IMR-90 (cell line): ENCODE measurements around the gene KHK. TPM values are rescaled to one million over a fixed set of nuclear protein-coding genes. Genes with fewer than 3 reads are reported as not detected.

Source experiments
- ATAC-seq: fragments of 200-7000 bp; cut with Tn5 transposase; 2 replicates; pipeline ENCODE4 v1.9.1; 2020; ENCODE audit warnings: low read depth, mild to moderate bottlenecking, moderate library complexity
- BruUV-seq: library from RNA; stranded (reverse); fragments of 400-500 nt; replicated peaks from 2 replicates; lab custom pipeline; 2021; lab: Mats Ljungman, UMichigan
- CTCF ChIA-PET: fragments of 300-600 bp; formaldehyde crosslinking; extraction: SDS; loops from one replicate; lab custom pipeline; 2021; ENCODE audit warnings: antibody characterized with exemption; lab: Yijun Ruan, JAX
- POLR2A ChIA-PET: fragments of 300-600 bp; sonication (Branson Sonifier 250); formaldehyde crosslinking; loops from one replicate; lab custom pipeline; 2022; ENCODE audit warnings: antibody characterized with exemption; ENCODE audit not compliant: unreplicated experiment; lab: Charles Lee
- DNase-seq: peaks from one replicate; pipeline ENCODE4 v3.0.0; 2013
- H2AFZ ChIP-seq: replicated peaks from 2 replicates; pipeline ENCODE3; 2013; ENCODE audit warnings: low read length, mild to moderate bottlenecking; ENCODE audit not compliant: poor library complexity
- H2AK5ac ChIP-seq: 2 replicates; pipeline ENCODE4 v1.6.1; 2013; ENCODE audit warnings: low read depth, low read length, inconsistent platforms
- H2AK9ac ChIP-seq: replicated peaks from 2 replicates; pipeline ENCODE3; 2013; ENCODE audit warnings: mild to moderate bottlenecking, low read depth, low read length, moderate library complexity; ENCODE audit not compliant: poor library complexity
- H2BK120ac ChIP-seq: 2 replicates; pipeline ENCODE4 v1.6.1; 2013; ENCODE audit warnings: low read depth, low read length, inconsistent platforms
- H2BK15ac ChIP-seq: 3 replicates; pipeline ENCODE4 v1.6.1; 2013; ENCODE audit warnings: low read depth, low read length, inconsistent platforms
- H2BK20ac ChIP-seq: 2 replicates; pipeline ENCODE4 v1.6.1; 2013; ENCODE audit warnings: low read depth, mild to moderate bottlenecking, inconsistent platforms, low read length, moderate library complexity
- H2BK5ac ChIP-seq: 2 replicates; pipeline ENCODE4 v1.6.1; 2013; ENCODE audit warnings: mild to moderate bottlenecking, low read depth, low read length, inconsistent platforms; ENCODE audit not compliant: poor library complexity, severe bottlenecking
- H3K14ac ChIP-seq: replicated peaks from 2 replicates; pipeline ENCODE4 v1.6.1; 2013; ENCODE audit warnings: low read depth, low read length, inconsistent platforms
- H3K18ac ChIP-seq: 2 replicates; pipeline ENCODE4 v1.6.1; 2013; ENCODE audit warnings: low read depth, low read length, control low read depth
- H3K23ac ChIP-seq: 2 replicates; pipeline ENCODE4 v1.6.1; 2013; ENCODE audit warnings: low read depth, low read length, inconsistent platforms
- H3K27ac ChIP-seq: 2 replicates; pipeline ENCODE4 v1.5.1; 2013; ENCODE audit warnings: mild to moderate bottlenecking, control low read depth, low read length; ENCODE audit not compliant: insufficient read depth
- H3K27me3 ChIP-seq: 2 replicates; pipeline ENCODE4 v1.6.1; 2013; ENCODE audit warnings: low read length; ENCODE audit not compliant: control insufficient read depth, insufficient read depth
- H3K36me3 ChIP-seq: 2 replicates; pipeline ENCODE4 v1.6.1; 2013; ENCODE audit warnings: low read length, mixed read lengths; ENCODE audit not compliant: control insufficient read depth, insufficient read depth
- H3K4ac ChIP-seq: 2 replicates; pipeline ENCODE4 v1.6.1; 2013; ENCODE audit warnings: low read depth, low read length, inconsistent platforms
- H3K4me1 ChIP-seq: 2 replicates; pipeline ENCODE4 v1.6.1; 2013; ENCODE audit warnings: low read length, mixed read lengths; ENCODE audit not compliant: control insufficient read depth, insufficient read depth
- H3K4me2 ChIP-seq: 2 replicates; pipeline ENCODE4 v1.6.1; 2013; ENCODE audit warnings: low read depth, mild to moderate bottlenecking, control low read depth, low read length, moderate library complexity
- H3K4me3 ChIP-seq: 2 replicates; pipeline ENCODE4 v1.5.1; 2013; ENCODE audit warnings: low read depth, mild to moderate bottlenecking, control low read depth, low read length, moderate library complexity; ENCODE audit not compliant: insufficient read depth
- H3K56ac ChIP-seq: 2 replicates; pipeline ENCODE4 v1.6.1; 2013; ENCODE audit warnings: low read length, inconsistent platforms; ENCODE audit not compliant: insufficient read depth; ENCODE audit errors: extremely low read depth
- H3K79me1 ChIP-seq, 2 experiments: 2 replicates each; pipeline ENCODE4 v1.6.1; 2013; ENCODE audit warnings: low read length in 2 of 2, inconsistent platforms in 1 of 2, low read depth in 1 of 2
- H3K9ac ChIP-seq: 2 replicates; pipeline ENCODE4 v1.6.1; 2013; ENCODE audit warnings: low read depth, low read length, control low read depth
- H3K9me1 ChIP-seq: 2 replicates; pipeline ENCODE4 v1.6.1; 2013; ENCODE audit warnings: low read length, inconsistent platforms; ENCODE audit not compliant: insufficient read depth
- H3K9me3 ChIP-seq: 2 replicates; pipeline ENCODE4 v1.6.1; 2013; ENCODE audit warnings: low read length; ENCODE audit not compliant: control insufficient read depth, insufficient read depth
- H4K20me1 ChIP-seq: 2 replicates; pipeline ENCODE4 v1.6.1; 2013; ENCODE audit warnings: low read length, inconsistent platforms; ENCODE audit not compliant: insufficient read depth
- H4K5ac ChIP-seq: 2 replicates; pipeline ENCODE4 v1.6.1; 2013; ENCODE audit warnings: mild to moderate bottlenecking, low read depth, low read length, control low read depth
- H4K8ac ChIP-seq, 2 experiments: 2 replicates each; pipeline ENCODE4 v1.6.1; 2013; ENCODE audit warnings: low read depth in 2 of 2, low read length in 2 of 2, control low read depth in 1 of 2, inconsistent platforms in 1 of 2
- H4K91ac ChIP-seq: 2 replicates; pipeline ENCODE4 v1.6.1; 2013; ENCODE audit warnings: low read depth, low read length, inconsistent platforms; ENCODE audit not compliant: insufficient read depth
- CTCF ChIP-seq: conservative IDR thresholded peaks from 2 replicates; pipeline ENCODE4 v1.5.1; 2012; ENCODE audit warnings: mild to moderate bottlenecking, low read depth, low read length, improper control_type of control experiment
- FOS ChIP-seq: fragments of 150-350 bp; IDR thresholded peaks from 2 replicates; pipeline ENCODE4 v1.6.1; 2016; ENCODE audit warnings: low read depth, low read length
- MAFK ChIP-seq: IDR thresholded peaks from 2 replicates; pipeline ENCODE4 v1.6.1; 2012; ENCODE audit warnings: low read depth, low read length, improper control_type of control experiment
- MAZ ChIP-seq: IDR thresholded peaks from 2 replicates; pipeline ENCODE4 v1.6.1; 2012; ENCODE audit warnings: low read depth, mild to moderate bottlenecking, low read length, improper control_type of control experiment, moderate library complexity, borderline replicate concordance
- MXI1 ChIP-seq: IDR thresholded peaks from 2 replicates; pipeline ENCODE4 v1.6.1; 2012; ENCODE audit warnings: low read depth, mild to moderate bottlenecking, low read length, moderate library complexity, borderline replicate concordance
- NFE2L2 ChIP-seq: fragments of 150-350 bp; IDR thresholded peaks from 2 replicates; pipeline ENCODE4 v1.6.1; 2016; ENCODE audit warnings: low read depth, mild to moderate bottlenecking, low read length
- RFX5 ChIP-seq: IDR thresholded peaks from 2 replicates; pipeline ENCODE4 v1.8.0; 2012; ENCODE audit warnings: low read depth, mild to moderate bottlenecking, low read length, moderate library complexity
- USF2 ChIP-seq: fragments of 150-350 bp; IDR thresholded peaks from 2 replicates; pipeline ENCODE4 v1.6.1; 2017; ENCODE audit warnings: mild to moderate bottlenecking, antibody characterized with exemption, low read length, low read depth
- WGBS, 2 experiments: methylation state at CpG; one replicate each; pipeline versions ENCODE4 v1.1.5 to v1.1.7; 2013; ENCODE audit warnings: missing lambda C conversion rate in 2 of 2; ENCODE audit not compliant: insufficient read length in 1 of 2; ENCODE audit errors: extremely low coverage in 2 of 2; 5-methylcytosine and 5-hydroxymethylcytosine counted together
- dilution Hi-C: fragments of 300-500 bp; cut with HindIII; formaldehyde crosslinking; loops from one replicate; pipeline ENCODE4 v1.14.3; 2018; ENCODE audit warnings: low sequenced_read_pairs; ENCODE audit not compliant: unreplicated experiment
- in situ Hi-C: fragments of 300-500 bp; cut with MboI; formaldehyde crosslinking; loops from 3 replicates; pipeline ENCODE4 v1.14.3; 2019; ENCODE audit warnings: low sequenced_read_pairs, inconsistent platforms, mixed read lengths
- intact Hi-C: fragments of 100-400 bp; cut with micrococcal nuclease; formaldehyde crosslinking; loops from 2 replicates; pipeline ENCODE4 v1.10.0; 2022
- polyA plus RNA-seq, 3 experiments: library from polyadenylated mRNA; depleted of rRNA; stranded (reverse); fragments of >200 nt; gene quantifications; 2 replicates each; pipeline ENCODE4 v1.2.3, GENCODE V29; 2012; ENCODE audit warnings: low replicate concordance in 1 of 3
- total RNA-seq: library from RNA; depleted of rRNA; stranded (reverse); fragments of >200 nt; gene quantifications from 2 replicates; pipeline ENCODE4 v1.2.3, GENCODE V29; 2012

KHK gene
- total and polyA plus RNA-seq, 2 of the 4 experiments (the other 2 are of a cell fraction), result 0.72 to 0.82 TPM

GRCh38 chr2:27139310-27139709 is 52.7 kb downstream of the KHK start, which contains the start of gene PRR30:
PRR30 (minus strand) TSS chr2:27139410; CDS start chr2:27138329, 1,081 bp downstream.
- TF ChIP-seq USF2, result no peak
- no peak for TF ChIP-seq MAZ
- no peak for TF ChIP-seq NFE2L2
- no peak for TF ChIP-seq MXI1
- no peak for TF ChIP-seq CTCF
- TF ChIP-seq RFX5, result no peak
- TF ChIP-seq MAFK, result no peak
- TF ChIP-seq FOS, result no peak
- Histone ChIP-seq H4K91ac (no peak within 1 kb of the TSS), H2AK9ac (peak within 1 kb of the TSS; percentile 23), H2BK120ac (no peak within 1 kb of the TSS), H2BK5ac (no peak within 1 kb of the TSS), H3K14ac (no peak within 1 kb of the TSS), H3K9ac (no peak within 1 kb of the TSS), H3K4me3 (no peak within 1 kb of the TSS), H3K79me1 (no peaks in the 10 kb centered on the region), H2BK20ac (no peak within 1 kb of the TSS), H3K9me1 (0 out of 2 replicates have a peak, but pooled peaks cover 6% of the 10 kb centered on the region), H3K4me1 (no peaks in the 10 kb centered on the region), H3K56ac (no peak within 1 kb of the TSS), H3K9me3 (peaks cover 7% of the 10 kb centered on the region), H3K27me3 (peaks cover 25% of the 10 kb centered on the region), H3K4me2 (no peak within 1 kb of the TSS), H3K23ac (no peak within 1 kb of the TSS), H2BK15ac (no peak within 1 kb of the TSS), H2AK5ac (no peak within 1 kb of the TSS), H4K8ac (no peak within 1 kb of the TSS), H3K27ac (no peak within 1 kb of the TSS), H3K4ac (no peak within 1 kb of the TSS), H4K5ac (no peak within 1 kb of the TSS), H3K36me3 (no peaks in the 10 kb centered on the region), H3K18ac (no peak within 1 kb of the TSS), H2AFZ (no peak within 1 kb of the TSS), H4K20me1 (no peaks in the 10 kb centered on the region)
- CTCF ChIA-PET, result interaction anchor here (0.6 kb wide), 1 partner anchor 12 kb away, joined by 5 read pairs; no protein-coding TSS in a partner anchor
- intact Hi-C loops, result no loop called here
- POLR2A ChIA-PET, result no interaction called here
- in situ Hi-C loops, result no loop called here
- WGBS, 2 experiments, result no CpG with 5 or more reads among the region's 4 CpGs
- BruUV-seq, result no TSS peak
- DNase-seq (no peak), ATAC-seq (no peak)
- dilution Hi-C loops, result no loop called here
